Measurements from ENCODE around the gene ZNF469.

GRCh38 chr16:88355389-88356123 lies 27.2 kb upstream of the ZNF469 start:
- TF ChIP-seq POLR2A (IDR thresholded peaks at IDR 0.05; ENCODE audit: low read depth, low read length) (no peak), POLR2AphosphoS5 (IDR thresholded peaks at IDR 0.05; ENCODE audit: low read depth, low read length) (no peak)

Measured in GM12892 (cell line).